NCI-H187 (cell line): ENCODE measurements around the gene SELENON.
"Not testable (repeated sequence)": the region's sequence is repeated elsewhere in the genome, so short reads cannot be mapped to it uniquely, and the experiment has no call there.

Experiments used
- DNase-seq, 2 experiments: peaks; one replicate each; lab custom pipeline; 2025; lab: John Stamatoyannopoulos, UW

Gene SELENON

DNA sequence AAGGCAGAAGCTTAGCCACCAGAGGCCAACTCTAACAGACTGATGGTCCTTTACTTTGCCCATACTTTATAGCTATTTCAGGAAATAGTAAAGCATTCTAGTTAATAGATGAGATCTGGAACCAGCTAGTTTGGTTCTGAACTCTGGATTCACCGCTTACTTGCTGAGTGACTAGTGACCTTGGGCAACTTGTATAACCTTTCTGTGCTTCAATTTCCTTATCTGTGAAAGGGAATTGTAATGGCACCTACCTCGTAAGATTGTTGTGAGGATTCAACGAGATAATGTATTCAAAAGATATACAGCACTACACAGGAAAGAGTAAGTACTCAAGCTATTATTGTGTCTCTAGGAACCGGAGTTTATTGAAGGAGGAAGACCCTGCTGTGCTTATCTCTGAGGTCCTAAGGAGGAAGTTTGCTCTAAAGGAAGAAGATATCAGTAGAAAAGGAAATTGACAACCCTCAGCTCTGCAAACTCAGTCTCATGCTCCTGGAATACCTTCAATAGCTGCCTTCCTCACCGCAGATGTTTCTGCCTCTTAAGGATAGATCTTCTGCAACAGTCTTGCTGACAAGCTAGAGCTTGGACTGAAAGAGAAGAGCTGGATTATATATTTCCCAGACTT is 31.7 kb downstream of the SELENON start:
- no peak for DNase-seq

- no peak for DNase-seq
Measured at GRCh38 chr1:25832336-25833037, 32.5 kb downstream of the SELENON start.

GRCh38 chr1:25833158-25833557 is 33.2 kb downstream of the SELENON start:
- DNase-seq, result no peak

DNA sequence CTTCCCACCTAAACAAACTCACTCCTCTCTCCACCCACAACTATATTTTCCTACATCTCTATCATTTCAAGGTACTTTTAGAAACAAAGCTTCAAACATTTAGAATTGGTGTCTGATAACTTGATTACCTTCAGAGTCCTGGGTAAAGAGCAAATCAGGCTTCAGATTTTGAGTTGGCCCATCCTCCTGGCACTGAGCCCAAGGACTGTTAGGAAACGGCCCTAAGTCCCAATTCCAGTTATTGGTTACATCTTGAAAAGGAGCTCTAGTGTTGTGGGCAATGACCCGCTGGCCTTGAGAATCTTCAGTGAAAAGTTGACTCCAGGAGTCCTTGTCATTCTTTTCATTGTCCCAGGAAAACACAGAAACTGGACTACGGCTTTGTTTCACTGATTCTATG is 34.9 kb downstream of the SELENON start:
- DNase-seq, result no peak

- no peak for DNase-seq
Measured at GRCh38 chr1:25836695-25837094, 36.7 kb downstream of the SELENON start.

GRCh38 chr1:25837262-25837875 is 37.4 kb downstream of the SELENON start:
- no peak for DNase-seq

GRCh38 chr1:25839808-25840207 is 39.8 kb downstream of the SELENON start:
- not testable (repeated sequence) for DNase-seq

DNA sequence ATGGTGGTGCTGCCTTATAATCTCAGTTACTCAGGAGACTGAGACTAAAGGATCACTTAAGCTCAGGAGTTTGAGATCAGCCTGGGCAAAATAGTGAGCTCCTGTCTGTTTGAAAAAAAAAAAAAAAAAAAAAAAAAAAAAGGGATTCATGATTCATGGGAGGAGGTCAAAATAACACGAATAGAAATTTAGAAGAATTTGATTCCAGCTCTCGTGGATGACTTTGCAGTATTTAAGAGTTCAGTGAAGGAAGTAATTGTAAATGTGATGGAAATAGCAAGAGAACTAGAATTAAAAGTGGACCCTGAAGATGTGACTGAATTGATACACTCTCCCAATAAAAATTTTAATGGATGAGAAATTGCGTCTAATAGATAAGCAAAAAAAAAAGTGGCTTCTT is 43.5 kb downstream of the SELENON start:
- no peak for DNase-seq

- no peak for DNase-seq
Measured at GRCh38 chr1:25844536-25845337, 44.7 kb downstream of the SELENON start.

DNA sequence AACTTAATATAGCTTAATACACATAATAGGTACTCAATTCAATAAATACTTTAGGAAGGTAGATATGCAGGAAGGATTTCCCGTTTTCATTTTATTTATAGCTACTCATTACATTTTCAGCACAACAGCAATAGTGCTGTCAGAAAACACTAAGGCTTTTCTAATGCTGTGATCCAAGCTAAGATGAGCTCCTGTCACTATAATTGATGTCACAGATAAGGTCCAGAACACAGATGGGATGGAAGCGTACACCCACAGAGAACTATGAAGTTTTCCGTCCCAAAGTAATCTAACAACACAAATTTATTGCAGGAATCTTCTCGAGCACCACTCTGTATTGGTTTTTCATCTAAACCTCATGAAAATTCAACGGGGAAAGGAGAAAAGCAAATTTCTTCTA is 45.7 kb downstream of the SELENON start:
- DNase-seq, result no peak

DNA sequence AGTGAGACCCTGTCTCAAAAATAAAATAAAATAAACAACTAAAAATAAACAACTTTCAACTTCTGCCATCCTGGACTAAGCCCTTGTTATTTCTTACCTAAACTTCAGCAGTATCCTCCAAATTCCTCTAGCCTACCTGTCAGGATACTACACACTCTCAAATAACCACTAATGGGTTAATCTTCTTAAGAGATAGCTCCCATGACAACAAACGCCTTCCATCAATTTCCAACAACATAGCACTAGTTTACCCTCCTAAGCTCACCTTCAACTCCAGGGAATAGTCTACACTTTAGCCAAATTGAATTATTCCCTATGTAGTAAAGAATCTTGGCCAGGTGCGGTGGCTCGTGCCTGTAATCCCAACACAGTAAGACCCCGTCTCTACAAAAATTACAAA is 47.9 kb downstream of the SELENON start:
- no peak for DNase-seq

DNA sequence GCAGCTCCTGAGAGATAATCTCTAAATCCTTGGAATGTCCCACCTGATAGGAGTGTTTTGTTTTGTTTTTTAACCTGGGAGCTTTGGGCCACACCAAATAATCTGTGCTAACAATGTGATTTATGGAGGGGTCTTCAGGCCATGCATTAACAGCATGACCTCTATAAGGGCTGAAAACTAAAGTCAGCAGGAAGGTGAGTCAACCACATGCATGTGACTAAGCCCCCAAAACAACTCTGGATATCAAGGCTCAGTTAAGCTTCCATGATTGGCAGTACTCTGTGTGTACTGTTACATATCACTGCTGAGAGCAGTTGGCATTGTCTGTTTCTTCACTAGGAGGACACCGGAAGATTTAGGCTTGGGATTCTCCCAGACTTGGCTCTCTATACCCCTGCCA is 48.5 kb downstream of the SELENON start:
- no peak for DNase-seq

GRCh38 chr1:25854554-25854953 is 54.6 kb downstream of the SELENON start:
- no peak for DNase-seq

- DNase-seq, result no peak
Measured at GRCh38 chr1:25856856-25857255, 56.9 kb downstream of the SELENON start.

DNA sequence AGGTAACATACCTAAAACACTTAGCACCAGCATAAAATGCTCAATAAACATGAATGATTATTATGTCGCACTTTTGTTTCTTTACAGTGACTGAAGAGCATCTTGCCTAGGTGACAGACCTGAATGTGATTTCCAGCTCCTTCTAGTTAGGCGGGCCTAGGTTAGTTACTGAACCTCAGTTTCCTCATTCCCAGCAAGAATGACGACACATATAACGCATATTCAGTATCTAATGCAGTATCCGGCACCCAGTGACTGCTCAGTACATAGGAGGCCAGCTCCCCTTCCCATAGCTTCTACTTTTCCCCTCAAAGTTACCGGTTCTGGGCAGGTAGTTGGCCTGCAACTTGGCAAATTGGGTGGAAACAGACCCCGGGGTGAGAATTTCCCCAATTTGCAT is 58.5 kb downstream of the SELENON start:
- no peak for DNase-seq

- peak; percentile 60 to 70 for DNase-seq
Measured at GRCh38 chr1:25858906-25859789, 59.2 kb downstream of the SELENON start, which contains the start of gene AUNIP. AUNIP (minus strand) TSS chr1:25859457; CDS start chr1:25859357, 100 bp downstream.

DNA sequence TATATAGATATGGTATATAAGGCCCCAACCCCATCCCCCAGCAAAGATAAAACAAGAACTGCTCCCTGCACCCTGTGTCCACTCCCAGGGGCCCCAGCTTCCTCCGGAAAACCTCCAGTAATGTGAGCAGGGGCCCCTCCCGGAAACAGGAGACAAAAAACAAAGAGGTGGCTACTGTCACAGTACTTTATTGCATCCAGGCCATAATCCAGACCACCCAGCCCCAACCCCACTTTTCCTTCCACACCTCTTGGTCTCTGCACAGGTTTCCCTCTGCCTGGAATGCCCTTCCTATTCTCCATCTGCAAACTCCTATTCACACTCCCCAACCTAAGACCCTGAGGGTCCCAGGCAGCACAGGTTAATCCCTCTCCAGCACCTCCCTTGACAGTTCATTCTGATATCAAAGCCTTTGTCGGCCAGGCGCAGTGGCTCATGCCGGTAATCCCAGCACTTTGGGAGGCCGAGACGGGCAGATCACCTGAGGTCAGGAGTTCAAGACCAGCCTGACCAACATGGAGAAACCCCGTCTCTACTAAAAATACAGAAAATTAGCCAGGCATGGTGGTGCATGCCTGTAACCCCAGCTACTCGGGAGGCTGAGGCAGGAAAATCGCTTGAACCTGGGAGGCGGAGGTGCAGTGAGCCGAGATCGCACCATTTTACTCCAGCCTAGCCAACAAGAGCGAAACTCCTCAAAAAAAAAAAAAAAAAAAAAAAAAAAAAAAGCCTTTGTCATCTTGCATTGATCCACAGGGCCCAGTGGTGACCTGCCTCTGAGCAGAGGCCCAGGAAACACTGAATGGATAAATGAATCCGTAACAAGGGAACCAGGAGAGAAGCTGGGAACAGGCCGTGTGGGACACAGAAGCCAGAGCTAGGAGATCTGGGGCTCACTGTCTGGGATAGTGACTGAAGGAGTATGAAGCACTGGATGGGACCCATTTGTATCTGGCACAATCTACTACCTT is 61.6 kb downstream of the SELENON start:
- no peak for DNase-seq

DNA sequence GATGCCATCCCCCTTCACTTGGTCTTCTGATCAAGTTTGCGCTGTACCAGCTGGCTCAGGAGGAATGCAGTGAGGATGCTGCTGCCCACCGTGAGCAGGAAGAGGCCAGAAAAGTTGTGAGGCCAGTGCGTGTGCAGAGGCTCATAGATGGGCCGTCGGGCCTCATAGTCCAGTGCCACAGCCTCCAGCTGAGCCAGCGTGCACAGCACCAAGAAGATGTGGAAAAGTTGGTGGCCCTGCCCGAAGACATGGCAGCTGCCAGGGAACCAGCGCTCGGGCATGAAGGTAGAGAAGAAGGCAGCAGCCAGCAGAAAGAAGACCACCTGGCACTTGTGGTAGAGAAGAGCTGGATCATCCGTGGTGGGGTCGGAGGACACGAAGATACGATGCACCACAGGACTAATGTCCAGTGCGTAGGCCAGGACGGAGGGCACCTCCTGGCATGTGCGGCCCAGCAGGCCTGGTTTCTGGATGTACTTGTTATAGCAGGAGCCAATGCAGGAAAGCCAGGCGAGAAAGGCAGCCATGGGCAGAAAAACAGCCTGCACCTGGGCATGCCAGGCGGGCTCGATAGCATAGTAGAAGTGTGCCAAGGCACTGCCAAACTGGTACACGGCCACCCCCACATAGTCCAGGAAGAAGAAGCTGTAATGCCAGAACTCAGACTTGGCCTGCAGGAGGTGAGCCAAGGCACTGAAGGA is 62.9 kb downstream of the SELENON start:
- DNase-seq, result no peak

DNA sequence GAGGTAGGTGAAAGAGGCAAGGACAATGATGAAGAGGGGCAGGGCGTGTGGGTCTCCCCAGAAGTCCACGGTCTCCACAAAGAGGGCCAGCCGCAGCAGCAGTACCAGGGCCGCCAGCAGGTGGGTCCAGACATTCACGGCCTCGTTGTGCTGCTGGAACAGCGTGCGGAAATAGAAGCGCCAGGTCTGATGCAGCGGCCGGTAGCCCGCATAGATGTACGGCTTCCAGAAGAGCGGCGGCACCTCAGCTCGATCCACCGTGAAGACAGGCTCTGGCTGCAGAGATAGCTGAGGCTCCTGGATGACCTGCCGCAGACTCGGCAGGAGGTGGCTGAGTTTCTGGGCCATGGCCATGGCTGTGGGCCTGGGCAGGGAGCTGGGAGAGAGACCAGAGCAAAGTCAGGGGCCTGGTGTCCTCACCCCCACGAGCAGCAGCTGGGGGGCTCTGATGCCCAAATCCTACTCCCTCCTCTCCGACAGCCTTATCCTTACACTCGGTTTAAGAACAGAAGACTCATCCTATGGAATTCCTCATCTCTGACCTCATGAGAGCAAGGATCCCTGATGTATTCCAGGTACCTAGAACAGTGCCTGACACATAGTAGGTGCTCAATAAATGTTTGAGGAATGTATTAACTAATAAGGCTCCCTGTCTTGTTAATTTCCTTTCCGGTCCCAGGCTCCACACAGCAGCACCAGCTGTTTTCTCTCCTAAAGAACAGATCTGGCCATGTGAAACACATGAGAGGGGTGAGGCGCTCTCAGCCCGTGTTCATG is 63.7 kb downstream of the SELENON start:
- DNase-seq, result no peak
